HG02852 (cell line): ENCODE measurements around the gene ZBTB7A.
A peak's percentile ranks its signal among the peaks of the same experiment; 100 is the strongest.
"Not testable (repeated sequence)": the region's sequence is repeated elsewhere in the genome, so short reads cannot be mapped to it uniquely, and the experiment has no call there.

Experiments used
- ATAC-seq: cut with Tn5 transposase; IDR thresholded peaks from one replicate; pipeline ENCODE4 v1.9.1; 2021; ENCODE audit warnings: mild to moderate bottlenecking, moderate library complexity; ENCODE audit not compliant: unreplicated experiment

The ZBTB7A gene

DNA sequence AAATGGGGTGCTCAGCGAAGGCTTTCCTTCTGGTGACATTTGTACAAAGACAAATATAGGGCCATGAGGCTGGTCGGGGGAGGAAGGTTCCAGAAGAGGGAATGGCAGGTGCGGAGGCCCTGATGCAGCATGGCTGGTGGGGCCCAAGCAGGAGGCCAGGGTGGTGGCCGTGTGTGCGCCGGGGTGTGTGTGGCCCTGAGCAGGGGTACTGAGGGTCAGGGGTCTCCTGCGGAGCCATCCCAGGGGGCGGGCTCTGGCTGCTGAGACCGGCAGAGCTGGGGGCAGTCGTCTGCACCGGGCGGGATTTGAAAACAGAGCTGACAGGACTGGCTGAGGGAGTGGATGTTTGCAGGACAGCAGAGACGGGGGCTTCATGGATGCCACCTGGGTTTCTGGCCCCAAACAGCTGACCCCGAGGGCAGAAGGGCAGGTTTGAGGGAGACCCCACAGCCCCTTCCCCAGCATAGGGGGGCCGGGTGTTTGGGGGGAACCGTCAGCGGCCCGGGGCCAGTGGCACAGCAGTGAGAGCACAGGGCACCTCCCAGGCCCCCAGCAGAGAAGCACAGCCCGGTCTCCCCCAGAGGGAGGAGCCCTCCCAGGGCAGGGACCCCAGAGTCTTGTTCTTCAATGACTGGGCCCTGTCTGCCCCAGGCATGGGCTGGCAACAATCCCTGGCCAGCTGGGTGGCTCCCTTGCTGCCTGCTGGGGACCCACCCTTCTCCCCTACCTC, 47.8 kb downstream of the ZBTB7A start:
- ATAC-seq = no peak

DNA sequence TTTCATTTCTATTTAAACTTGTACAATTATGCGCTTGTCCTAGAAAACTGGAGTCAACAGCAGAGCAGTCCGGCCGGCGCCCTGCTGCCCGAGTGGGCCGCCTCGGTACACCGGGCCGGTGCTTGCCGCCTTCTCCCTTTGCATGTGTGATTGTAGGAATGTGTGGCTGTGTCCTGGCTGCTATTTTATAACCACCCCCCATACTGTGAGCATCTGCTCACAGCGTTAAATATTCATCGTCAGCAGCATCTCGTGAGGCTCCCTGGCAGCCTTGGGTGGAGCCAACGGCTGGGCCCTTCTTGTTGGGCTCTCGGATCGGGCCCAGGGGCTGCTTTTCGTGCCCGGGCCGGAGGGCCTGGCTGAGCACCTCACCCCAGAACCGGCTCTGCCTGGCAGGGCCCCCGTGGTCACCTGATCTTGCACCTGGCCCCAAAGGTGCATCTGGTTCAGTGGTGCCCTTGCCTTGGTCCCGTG, 48.5 kb downstream of the ZBTB7A start:
- no peak for ATAC-seq

DNA sequence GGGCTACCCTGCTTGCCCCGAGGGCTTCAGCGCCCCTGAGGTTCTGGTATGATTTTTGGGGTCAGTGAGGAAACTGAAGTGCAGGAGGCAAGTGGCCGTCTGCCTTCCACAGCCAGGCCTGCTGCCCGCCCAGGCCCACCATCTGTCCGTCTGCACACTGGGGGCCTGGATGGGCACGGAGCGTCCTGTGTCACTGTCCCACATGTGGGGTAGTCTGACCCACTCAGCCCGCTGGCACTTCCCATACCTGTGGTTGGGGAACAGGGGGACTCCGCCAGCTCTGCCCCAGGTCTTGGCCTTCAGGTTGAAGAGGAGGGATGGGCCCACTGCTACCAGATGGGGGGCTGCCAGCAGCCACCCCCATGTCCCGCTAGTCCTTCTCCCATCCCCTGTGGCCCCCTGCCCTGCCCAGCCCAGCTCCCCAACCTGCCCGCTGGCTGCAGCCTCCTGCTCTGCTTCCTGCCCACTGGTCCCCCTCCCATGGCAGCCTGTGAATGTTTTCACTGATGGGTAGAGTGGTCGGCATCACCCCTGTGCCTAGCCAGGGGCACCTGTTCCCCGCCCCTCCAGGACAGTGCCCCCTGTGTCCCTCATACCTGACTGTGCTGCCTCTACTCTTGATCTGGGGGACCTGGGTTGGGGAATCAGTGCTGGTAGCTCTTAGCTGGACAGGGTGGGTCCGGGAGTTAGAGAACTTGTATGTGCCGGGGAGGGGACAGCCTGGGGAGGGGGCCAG, 49.6 kb downstream of the ZBTB7A start:
- no peak for ATAC-seq

DNA sequence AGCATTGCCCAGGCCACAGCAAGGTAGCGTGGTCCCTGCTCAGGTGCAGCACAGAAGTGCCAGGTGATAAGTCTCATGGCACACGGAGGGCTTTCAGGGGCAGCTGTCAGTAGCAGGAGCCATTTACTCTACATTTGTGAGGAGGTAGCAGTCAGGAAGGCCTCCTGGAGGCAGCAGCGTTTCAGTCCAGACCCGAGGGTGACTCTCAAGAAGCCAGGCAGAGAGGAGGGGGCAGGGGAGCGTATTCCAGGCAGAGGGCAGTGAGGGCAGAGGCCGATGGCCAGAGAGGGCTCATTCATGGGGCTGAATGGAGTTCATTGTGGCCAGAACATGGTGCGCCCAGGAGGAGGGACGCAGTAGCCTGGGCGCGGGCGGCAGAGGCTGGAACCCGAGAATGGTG, 50.2 kb downstream of the ZBTB7A start:
- no peak for ATAC-seq

DNA sequence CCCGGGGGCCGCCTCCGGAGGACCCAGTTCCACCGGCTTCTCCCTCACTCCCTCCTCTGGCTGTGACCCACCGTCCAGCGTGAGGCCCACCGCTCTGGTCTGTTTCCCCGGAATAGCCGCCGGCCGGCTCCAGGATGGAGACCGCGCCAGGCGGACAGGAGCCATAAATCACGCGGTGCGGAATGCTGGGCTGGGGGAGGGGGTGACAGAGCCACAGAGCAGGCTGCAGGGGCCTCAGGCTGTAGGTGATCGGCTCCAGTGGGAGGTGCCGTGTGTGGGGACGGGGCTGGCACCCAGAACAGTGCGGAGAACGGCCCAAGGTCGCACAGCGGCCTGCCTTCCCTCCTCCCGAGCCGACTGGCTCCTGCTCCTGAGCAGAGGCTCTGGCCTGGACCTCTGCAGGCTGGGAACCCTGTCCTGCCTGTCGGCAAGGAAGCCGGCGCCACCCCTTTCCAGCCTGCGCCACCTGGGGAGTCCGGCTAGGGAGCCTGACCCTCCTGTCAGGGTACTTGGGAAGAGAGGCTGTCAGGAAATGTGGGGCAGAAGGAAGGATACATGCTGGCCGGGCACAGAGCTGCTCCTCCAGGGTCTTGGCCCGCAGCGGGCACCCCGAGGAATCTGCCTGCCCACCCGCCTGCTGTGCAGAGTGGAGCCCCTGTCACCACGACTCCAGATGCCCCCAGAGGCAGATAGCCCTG, 50.8 kb downstream of the ZBTB7A start:
- no peak for ATAC-seq

DNA sequence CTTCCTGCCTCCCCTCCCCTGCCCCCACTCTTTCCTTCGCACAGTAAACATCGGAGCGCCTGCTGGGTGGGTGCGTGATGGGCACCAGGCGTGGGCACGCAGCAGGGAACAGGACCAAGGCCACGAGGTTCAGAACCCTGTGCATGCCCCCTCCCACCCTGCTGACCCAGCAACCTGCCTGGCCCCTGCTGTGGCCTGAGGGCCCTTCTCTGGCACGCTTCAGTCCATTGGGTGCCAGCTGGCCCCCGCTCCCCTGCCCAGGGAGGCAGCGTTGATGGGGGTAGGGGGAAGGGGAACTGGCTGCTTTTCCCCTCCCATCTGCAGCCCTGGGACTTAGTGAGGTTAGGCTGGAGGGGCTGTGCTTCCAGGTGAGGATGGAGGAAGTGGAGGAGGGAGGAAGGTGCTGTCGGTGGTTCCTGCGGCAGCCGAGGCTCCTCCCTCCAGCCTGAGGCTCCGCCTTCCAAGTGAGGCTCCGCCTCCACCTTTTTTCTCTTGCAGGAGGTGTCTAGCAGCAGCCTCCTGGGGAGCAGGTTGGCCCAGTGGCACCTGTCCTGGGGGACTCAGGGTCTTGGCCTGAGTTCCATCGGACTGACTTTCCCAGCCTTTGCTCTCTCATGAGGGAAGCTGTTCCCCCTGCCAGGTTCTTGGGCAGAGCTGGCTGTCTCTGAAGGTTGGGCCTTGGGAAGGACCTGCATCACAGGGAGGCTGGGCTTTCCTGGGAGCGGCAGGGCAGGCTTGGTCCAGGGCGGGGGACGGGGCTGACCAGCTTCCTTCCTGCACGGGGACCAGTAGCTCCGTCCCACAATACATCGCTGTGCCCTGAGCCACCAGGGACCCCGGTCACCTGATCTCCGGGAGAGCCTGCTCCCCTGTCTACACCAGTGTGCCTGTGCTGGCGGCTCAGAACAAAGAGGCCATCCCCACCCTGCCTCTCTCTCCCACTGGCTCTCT, 51.9 kb downstream of the ZBTB7A start:
- ATAC-seq = no peak

DNA sequence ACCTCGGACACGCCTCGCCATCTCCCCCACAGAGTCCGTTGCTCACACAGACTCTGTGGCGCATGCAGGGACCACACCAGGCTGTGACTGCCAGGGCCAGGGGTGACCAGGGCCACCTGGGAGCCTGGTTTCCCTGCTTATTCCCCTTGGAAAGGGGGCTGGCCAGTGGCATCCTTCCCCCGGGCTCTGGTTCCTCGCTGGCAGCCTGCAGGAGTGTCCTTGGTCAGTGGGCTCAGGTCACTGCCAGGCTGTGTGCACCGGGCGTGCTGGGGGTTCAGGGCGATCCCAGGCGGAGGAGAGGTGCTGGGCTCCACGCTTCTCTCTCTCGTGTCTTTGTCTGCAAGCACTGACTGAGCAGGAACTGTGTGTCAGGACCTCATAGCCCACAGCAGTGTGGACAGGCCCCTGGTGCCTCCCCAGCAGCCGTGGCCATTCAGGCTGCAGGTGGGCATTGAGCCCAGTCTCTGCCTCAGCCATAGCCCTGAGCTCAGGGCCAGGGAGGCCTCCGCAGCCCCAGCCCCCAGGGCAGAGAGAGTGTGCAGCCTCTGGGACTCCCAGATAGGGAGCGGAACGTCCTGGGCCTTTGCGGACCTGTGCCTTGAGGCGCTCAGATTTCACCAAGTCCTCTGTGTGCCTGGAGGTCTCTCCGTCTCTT, 52.7 kb downstream of the ZBTB7A start:
- ATAC-seq = no peak

DNA sequence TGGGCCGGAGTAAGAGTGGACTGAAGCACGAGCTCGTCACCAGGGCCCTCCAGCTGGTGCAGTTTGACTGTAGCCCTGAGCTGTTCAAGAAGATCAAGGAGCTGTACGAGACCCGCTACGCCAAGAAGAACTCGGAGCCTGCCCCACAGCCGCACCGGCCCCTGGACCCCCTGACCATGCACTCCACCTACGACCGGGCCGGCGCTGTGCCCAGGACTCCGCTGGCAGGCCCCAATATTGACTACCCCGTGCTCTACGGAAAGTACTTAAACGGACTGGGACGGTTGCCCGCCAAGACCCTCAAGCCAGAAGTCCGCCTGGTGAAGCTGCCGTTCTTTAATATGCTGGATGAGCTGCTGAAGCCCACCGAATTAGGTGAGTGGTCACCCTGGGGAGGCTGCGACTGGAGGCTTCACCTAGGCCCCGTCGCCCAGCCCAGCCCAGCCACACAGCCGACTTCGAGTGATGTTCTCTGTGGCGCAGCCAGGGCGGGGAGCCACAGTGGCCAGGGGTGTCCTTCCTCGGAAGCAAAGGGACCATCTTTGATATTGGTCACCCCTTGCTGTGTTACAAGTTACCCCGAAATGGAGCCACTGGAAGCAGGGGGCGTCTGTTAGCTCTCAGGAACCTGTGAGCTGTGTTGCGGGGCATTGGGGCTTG, 53.6 kb downstream of the ZBTB7A start:
- no peak for ATAC-seq

DNA sequence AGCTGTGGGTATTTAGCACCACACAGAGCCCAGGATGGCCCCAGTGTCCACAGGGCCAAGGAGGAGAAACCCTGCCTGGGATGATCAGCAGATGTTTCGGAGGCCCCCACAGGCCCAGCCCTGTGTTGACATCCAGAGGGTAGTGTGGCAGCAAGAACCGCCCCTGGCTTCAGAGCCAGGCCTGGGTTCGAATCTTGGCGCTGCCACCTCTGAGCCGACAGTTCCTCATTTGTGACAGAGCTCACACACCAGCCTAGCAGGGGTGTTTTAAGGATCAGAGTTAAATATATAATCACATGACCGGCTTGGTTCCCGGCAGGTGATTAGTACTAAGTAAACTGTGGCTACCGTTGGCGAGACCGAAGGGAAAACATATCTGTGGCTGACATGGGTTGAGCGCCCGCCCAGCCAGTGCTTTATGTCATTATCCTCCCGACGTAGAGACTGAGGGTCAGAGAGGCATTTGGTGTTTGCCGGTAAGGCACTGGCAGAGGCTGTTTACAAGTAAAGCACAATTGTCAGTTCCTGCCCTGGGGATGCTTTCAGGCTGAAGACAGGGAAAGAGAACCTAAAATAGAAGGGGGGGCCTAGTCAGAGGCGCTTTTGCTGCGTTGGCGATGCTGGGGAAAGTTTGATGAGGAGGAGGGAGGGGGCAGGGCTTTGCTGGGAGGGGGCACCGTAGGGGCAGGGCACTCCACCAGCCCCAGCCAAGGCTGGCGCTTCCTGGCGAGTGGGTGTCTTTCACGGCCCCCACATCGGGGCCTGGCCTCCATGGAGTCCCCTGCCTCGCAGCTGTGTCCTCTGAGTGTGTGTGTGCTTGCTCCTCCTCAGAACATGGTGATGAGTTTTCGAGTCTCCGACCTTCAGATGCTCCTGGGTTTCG, 54.4 kb downstream of the ZBTB7A start:
- ATAC-seq = no peak

DNA sequence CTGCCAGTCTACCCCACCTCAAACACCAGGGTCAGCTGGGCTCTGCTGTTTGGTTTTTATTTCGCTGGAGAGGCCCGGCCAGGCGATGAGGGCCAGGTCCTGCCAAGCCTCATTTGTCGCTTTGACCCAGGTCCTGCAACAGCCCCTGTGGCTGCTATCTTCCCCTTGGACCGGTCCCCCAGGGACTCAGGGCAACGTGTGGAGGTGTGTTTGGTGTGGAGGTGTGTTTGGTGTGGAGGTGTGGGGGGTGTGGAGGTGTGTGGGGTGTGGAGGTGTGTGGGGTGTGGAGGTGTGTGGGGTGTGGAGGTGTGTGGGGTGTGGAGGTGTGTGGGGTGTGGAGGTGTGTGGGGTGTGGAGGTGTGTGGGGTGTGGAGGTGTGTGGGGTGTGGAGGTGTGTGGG, 55.3 kb downstream of the ZBTB7A start:
- not testable (repeated sequence) for ATAC-seq

DNA sequence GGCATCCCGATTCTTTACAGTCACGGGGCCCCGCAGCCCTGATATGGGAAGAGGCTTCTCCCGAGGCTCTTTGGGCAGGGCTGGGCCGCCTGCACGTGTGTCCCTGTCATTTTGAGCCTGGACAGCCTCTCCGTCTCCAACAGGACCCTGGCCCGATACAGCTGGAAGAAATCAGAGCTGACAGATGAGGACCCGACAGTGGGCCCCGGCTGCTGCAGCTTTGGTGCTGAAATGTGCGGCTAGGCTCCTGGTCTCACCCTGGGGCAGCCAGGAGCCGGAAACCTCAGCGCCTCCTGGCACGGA, 55.9 kb downstream of the ZBTB7A start:
- no peak for ATAC-seq

DNA sequence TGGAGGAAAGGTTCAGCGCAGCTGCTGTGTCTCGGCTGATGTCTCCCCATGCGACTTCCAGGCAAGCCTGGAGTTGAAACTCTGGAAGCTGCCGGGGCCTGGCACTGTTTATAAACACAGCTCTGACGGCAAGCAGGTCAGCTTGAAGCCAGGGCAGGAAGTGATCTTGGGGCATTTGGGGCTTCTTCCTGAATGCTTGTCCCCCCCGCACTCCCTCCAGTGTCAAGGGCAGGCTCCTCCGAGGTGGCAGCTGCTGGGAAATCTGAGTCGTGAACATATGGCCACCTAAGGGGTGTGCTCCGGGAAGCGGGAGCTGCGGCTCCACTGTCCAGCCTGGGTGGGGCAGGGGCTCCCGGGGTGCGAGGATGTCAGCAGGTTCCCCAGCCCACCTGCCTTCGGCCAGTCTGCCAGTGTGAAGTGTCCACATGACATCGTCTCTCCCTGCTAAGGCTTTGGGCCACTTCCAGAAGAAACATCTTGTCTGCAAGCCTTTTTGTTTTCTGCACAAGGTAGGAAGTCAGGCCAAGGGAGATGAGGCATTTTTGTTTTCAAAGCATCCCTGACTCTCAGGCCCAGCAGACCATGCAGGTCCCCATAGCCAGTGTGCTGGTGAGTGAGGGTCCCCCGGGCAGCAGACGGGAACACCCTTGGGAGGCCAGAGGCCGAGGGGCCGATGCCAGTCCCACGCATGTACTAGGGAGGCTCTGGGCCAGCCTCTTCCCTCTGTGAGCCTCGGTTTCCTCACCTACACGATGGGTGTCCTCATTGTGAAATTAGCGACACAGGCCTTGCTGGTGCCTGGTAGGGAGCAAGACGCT, 56.5 kb downstream of the ZBTB7A start:
- ATAC-seq = no peak

DNA sequence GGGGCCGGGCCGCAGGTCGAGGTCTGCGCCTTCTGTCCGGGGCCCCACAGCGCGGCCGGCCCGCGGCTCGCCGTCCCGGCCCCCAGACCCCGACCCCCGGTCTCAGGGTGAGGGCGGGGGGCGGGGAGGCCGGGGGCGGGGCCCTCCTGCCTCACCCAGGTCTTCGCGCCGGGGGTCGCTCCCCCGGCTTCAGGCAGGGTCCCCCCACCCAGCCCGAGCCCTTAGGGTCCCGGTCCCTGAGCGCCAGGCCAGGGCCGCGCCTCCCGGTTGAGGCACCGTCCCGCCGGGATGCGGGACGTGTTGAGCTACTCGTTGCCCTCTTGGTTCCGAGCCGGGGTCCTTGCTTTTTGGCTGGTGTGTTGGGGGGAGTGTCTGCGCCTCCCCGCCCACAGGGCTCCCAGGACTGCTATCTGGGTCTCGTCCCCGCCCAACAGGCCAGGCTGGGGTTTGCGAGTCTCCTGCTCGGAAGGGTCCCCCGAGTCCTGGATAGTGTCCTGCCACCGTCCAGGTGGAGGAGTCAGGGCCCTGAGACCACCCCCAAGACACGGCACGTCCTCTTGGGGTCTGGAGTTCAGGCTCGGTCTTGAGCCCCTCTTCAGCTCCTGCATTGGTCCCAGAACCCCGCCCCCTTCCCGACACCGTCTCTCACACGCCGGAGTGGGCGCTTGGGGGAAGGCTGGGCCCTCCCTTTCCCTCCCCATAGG, 58.7 kb downstream of the ZBTB7A start:
- no peak for ATAC-seq

DNA sequence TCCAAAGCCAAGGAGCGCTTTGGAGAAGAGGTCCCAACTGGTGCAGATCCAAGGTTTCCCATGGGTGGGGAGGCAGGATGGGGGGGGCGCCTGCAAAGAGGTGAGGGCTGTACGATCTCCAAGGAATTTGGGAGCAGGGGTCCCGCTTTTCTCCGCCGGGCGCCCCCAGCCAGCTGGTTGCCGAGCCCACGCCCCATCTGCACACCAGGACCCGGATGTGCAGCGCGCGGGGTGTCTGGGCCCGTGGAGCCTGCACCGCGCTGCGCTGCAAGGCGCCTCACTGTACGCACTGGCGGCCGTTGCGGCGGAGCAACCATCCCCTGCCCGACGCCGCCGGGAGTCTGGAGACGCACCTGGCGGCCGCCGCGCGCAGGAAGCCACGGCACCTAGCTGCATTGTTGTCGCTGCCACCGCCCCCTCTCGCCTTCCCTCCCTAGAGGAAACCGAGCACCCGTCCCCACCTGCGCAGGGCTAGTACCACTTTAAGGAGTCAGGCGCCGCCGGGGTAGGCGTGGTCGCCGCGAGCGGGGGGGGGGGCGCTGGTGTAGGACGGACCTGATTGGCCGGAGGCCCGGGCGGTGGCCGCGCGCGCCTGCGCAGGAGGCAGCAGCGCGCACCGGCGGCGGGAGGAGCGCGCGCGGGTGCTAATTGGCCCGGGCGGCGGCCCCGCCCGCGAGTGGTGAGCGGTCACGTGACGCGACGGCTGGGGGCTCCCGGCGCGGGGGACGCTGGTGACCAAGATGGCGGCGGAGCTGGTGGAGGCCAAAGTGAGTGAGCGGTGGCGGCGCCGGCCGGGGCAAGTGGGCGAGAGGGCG, 59.5 kb downstream of the ZBTB7A start, which contains the start of gene PIAS4:
PIAS4 (plus strand) TSS at position 716 of the 815 bp plus-strand sequence; CDS start at position 741, 25 bp downstream.
- peak; percentile 78 for ATAC-seq

DNA sequence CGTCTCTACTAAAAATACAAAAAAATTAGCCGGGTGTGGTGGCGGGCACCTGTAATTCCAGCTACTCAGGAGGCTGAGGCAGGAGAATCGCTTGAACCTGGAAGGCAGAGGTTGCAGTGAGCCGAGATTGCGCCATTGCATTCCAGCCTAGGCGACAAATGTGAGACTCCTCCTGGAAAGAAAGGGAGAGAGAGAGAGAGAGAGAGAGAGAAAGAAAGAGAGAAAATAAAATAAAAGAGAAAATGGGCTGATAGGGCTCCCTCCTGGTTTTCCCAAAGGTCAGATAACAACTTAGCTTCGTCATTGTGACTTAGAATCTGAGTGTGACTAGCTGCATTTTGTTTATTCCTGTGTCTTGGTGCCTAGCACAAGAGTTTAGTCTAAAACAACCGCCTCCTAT, 61.3 kb downstream of the ZBTB7A start:
- ATAC-seq = not testable (repeated sequence)

DNA sequence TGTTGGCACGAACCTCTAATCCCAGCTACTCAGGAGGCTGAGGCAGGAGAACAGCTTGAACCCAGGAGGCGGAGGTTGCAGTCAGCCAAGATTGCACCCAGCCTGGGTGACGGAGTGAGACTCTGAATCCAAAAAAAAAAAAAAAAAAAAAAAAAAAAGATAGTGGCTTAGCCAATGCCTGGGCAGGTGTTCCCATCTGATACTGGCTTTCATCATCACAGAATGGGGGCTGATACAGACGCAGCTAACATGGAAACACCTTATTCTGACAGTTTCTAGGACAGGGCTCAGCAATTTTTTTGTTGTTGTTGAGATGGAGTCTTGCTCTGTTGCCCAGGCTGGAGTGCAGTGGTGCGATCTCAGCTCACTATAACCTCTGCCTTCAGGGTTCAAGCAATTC, 65.9 kb downstream of the ZBTB7A start:
- ATAC-seq = not testable (repeated sequence)
